Trophoblast cell (in vitro differentiated cells and primary cell): Measurements from ENCODE around the gene NDFIP1.

Experiments
- DNase-seq, 2 donors: peaks; one replicate each; pipeline ENCODE4 v3.0.0-alpha.2; 2016
- H2AFZ ChIP-seq: 2 replicates; pipeline ENCODE4 v1.6.1; 2013; ENCODE audit warnings: low read length, moderate library complexity, mild to moderate bottlenecking; ENCODE audit not compliant: insufficient read depth, poor library complexity
- H2AK5ac ChIP-seq: 2 replicates; pipeline ENCODE4 v1.6.1; 2013; ENCODE audit warnings: mild to moderate bottlenecking, low read length
- H2BK120ac ChIP-seq: 2 replicates; pipeline ENCODE4 v1.6.1; 2013; ENCODE audit warnings: low read length, mild to moderate bottlenecking, moderate library complexity; ENCODE audit not compliant: insufficient read depth, poor library complexity
- H2BK12ac ChIP-seq: 2 replicates; pipeline ENCODE4 v1.6.1; 2013; ENCODE audit warnings: mild to moderate bottlenecking, low read length, moderate library complexity
- H2BK5ac ChIP-seq: 2 replicates; pipeline ENCODE4 v1.6.1; 2013; ENCODE audit warnings: low read length, low read depth, moderate library complexity, mild to moderate bottlenecking; ENCODE audit not compliant: poor library complexity
- H3K14ac ChIP-seq: 2 replicates; pipeline ENCODE4 v1.6.1; 2013; ENCODE audit warnings: mild to moderate bottlenecking, low read length
- H3K18ac ChIP-seq: 2 replicates; pipeline ENCODE4 v1.6.1; 2013; ENCODE audit warnings: mild to moderate bottlenecking, low read length
- H3K23ac ChIP-seq: 2 replicates; pipeline ENCODE4 v1.6.1; 2013; ENCODE audit warnings: low read length
- H3K27ac ChIP-seq: 2 replicates; pipeline ENCODE4 v1.5.1; 2013; ENCODE audit warnings: low read depth, mild to moderate bottlenecking, inconsistent platforms, low read length, moderate library complexity
- H3K27me3 ChIP-seq: 2 replicates; pipeline ENCODE4 v1.6.1; 2013; ENCODE audit warnings: inconsistent platforms, mild to moderate bottlenecking, low read length, moderate library complexity; ENCODE audit not compliant: insufficient read depth
- H3K36me3 ChIP-seq, 2 experiments: 1 replicate in 1 of 2; 2 replicates in 1 of 2; pipeline ENCODE4 v1.6.1; 2013; ENCODE audit warnings: low read length in 2 of 2, mild to moderate bottlenecking in 2 of 2, moderate library complexity in 1 of 2; ENCODE audit not compliant: insufficient read depth in 2 of 2, control insufficient read depth in 1 of 2
- H3K4ac ChIP-seq: 2 replicates; pipeline ENCODE4 v1.6.1; 2013; ENCODE audit warnings: low read depth, mild to moderate bottlenecking, low read length, moderate library complexity
- H3K4me1 ChIP-seq, 2 experiments: 1 replicate in 1 of 2; 2 replicates in 1 of 2; pipeline ENCODE4 v1.6.1; 2013; ENCODE audit warnings: low read length in 2 of 2, mild to moderate bottlenecking in 2 of 2, moderate library complexity in 1 of 2; ENCODE audit not compliant: insufficient read depth in 2 of 2, control insufficient read depth in 1 of 2
- H3K4me2 ChIP-seq: 2 replicates; pipeline ENCODE4 v1.6.1; 2013; ENCODE audit warnings: inconsistent platforms, mild to moderate bottlenecking, low read length, moderate library complexity
- H3K4me3 ChIP-seq: 2 replicates; pipeline ENCODE4 v1.5.1; 2013; ENCODE audit warnings: mild to moderate bottlenecking, low read depth, low read length, inconsistent platforms
- H3K79me1 ChIP-seq: one replicate; pipeline ENCODE4 v1.6.1; 2013; ENCODE audit warnings: low read length
- H3K79me2 ChIP-seq: 2 replicates; pipeline ENCODE4 v1.6.1; 2013; ENCODE audit warnings: low read length, mild to moderate bottlenecking; ENCODE audit not compliant: control insufficient read depth, insufficient read depth, poor library complexity
- H3K9ac ChIP-seq: 2 replicates; pipeline ENCODE4 v1.6.1; 2013; ENCODE audit warnings: mild to moderate bottlenecking, low read length
- H3K9me3 ChIP-seq: 2 replicates; pipeline ENCODE4 v1.6.1; 2013; ENCODE audit warnings: low read depth, mild to moderate bottlenecking, control low read depth, inconsistent platforms, low read length; ENCODE audit not compliant: insufficient read depth
- H4K12ac ChIP-seq: 2 replicates; pipeline ENCODE4 v1.6.1; 2013; ENCODE audit warnings: low read depth, mild to moderate bottlenecking, low read length, moderate library complexity
- H4K8ac ChIP-seq: 2 replicates; pipeline ENCODE4 v1.6.1; 2013; ENCODE audit warnings: low read depth, mild to moderate bottlenecking, low read length, moderate library complexity
- H4K91ac ChIP-seq: one replicate; pipeline ENCODE4 v1.6.1; 2013; ENCODE audit warnings: low read depth, mild to moderate bottlenecking, low read length, moderate library complexity
- WGBS: extraction: QIAGEN DNeasy Blood & Tissue Kit; methylation state at CpG from one replicate; pipeline ENCODE4 v1.1.7; 2013; ENCODE audit warnings: missing lambda C conversion rate; ENCODE audit not compliant: insufficient read length, insufficient coverage; ENCODE audit errors: extremely low coverage; 5-methylcytosine and 5-hydroxymethylcytosine counted together

The NDFIP1 gene

GRCh38 chr5:142143878-142144277 is 35.3 kb downstream of the NDFIP1 start:
- no peaks in the 10 kb centered on the region for H3K27me3 ChIP-seq
- H4K12ac ChIP-seq: no peak overlapping the region
- no CpG with 5 or more reads among the region's 3 CpGs for WGBS
- H3K27ac ChIP-seq: no peak overlapping the region
- no peak overlapping the region for H2BK5ac ChIP-seq
- no peaks in the 10 kb centered on the region for H3K9me3 ChIP-seq
- DNase-seq: peak in 1 of 2 donors; percentile 62
- no peak overlapping the region for H4K91ac ChIP-seq
- H2AFZ ChIP-seq: no peak overlapping the region
- H3K18ac ChIP-seq: no peak overlapping the region
- no peak overlapping the region for H3K4me2 ChIP-seq
- no peak overlapping the region for H3K4ac ChIP-seq
- no peak overlapping the region for H3K4me3 ChIP-seq
- no peak overlapping the region for H3K14ac ChIP-seq
- H2BK120ac ChIP-seq: no peak overlapping the region
- no peak overlapping the region for H3K9ac ChIP-seq
- H2BK12ac ChIP-seq: no peak overlapping the region
- H3K4me1 ChIP-seq: no peaks in the 10 kb centered on the region
- H2AK5ac ChIP-seq: no peak overlapping the region
- H4K8ac ChIP-seq: no peak overlapping the region
- peaks cover 2 to 12% of the 10 kb centered on the region in 2 experiments for H3K36me3 ChIP-seq
- H3K79me2 ChIP-seq: no peaks in the 10 kb centered on the region
- H3K79me1 ChIP-seq: no peaks in the 10 kb centered on the region
- H3K23ac ChIP-seq: no peak overlapping the region

GRCh38 chr5:142145106-142145900 is 36.7 kb downstream of the NDFIP1 start:
- H2AFZ ChIP-seq: no peak overlapping the region
- H3K27ac ChIP-seq: no peak overlapping the region
- no peak overlapping the region for H4K91ac ChIP-seq
- H4K8ac ChIP-seq: no peak overlapping the region
- H3K18ac ChIP-seq: no peak overlapping the region
- no peaks in the 10 kb centered on the region for H3K4me1 ChIP-seq
- H3K23ac ChIP-seq: no peak overlapping the region
- H3K4ac ChIP-seq: no peak overlapping the region
- no peak overlapping the region for H3K9ac ChIP-seq
- H3K27me3 ChIP-seq: no peaks in the 10 kb centered on the region
- H3K9me3 ChIP-seq: no peaks in the 10 kb centered on the region
- H2AK5ac ChIP-seq: no peak overlapping the region
- no peak overlapping the region for H2BK5ac ChIP-seq
- H2BK12ac ChIP-seq: no peak overlapping the region
- H3K36me3 ChIP-seq: peaks cover 2 to 12% of the 10 kb centered on the region in 2 experiments
- H3K79me1 ChIP-seq: no peaks in the 10 kb centered on the region
- H4K12ac ChIP-seq: no peak overlapping the region
- peak; percentile 66 to 78 for DNase-seq
- no peak overlapping the region for H3K4me2 ChIP-seq
- no peaks in the 10 kb centered on the region for H3K79me2 ChIP-seq
- H2BK120ac ChIP-seq: no peak overlapping the region
- no peak overlapping the region for H3K14ac ChIP-seq
- no peak overlapping the region for H3K4me3 ChIP-seq
- no CpG with 5 or more reads among the region's 4 CpGs for WGBS

GRCh38 chr5:142149363-142149762 is 40.8 kb downstream of the NDFIP1 start:
- no peak overlapping the region for H3K23ac ChIP-seq
- no peaks in the 10 kb centered on the region for H3K9me3 ChIP-seq
- H2BK5ac ChIP-seq: no peak overlapping the region
- no peak overlapping the region for H3K18ac ChIP-seq
- no peak overlapping the region for H3K14ac ChIP-seq
- H4K12ac ChIP-seq: no peak overlapping the region
- H2AK5ac ChIP-seq: no peak overlapping the region
- no peak overlapping the region for H3K4me2 ChIP-seq
- H3K36me3 ChIP-seq: peaks cover 0 to 7% of the 10 kb centered on the region in 2 experiments
- no peak overlapping the region for H2BK12ac ChIP-seq
- no peak overlapping the region for H4K91ac ChIP-seq
- no peaks in the 10 kb centered on the region for H3K79me2 ChIP-seq
- no peak overlapping the region for H2BK120ac ChIP-seq
- H3K27me3 ChIP-seq: no peaks in the 10 kb centered on the region
- DNase-seq: no peak
- H3K79me1 ChIP-seq: no peaks in the 10 kb centered on the region
- H3K4me1 ChIP-seq: no peaks in the 10 kb centered on the region
- H3K27ac ChIP-seq: no peak overlapping the region
- no peak overlapping the region for H2AFZ ChIP-seq
- WGBS: no CpG with 5 or more reads among the region's 1 CpG
- no peak overlapping the region for H3K4ac ChIP-seq
- no peak overlapping the region for H3K9ac ChIP-seq
- H3K4me3 ChIP-seq: no peak overlapping the region
- no peak overlapping the region for H4K8ac ChIP-seq

- Histone ChIP-seq H4K91ac (no peak overlapping the region), H2AK5ac (no peak overlapping the region), H4K12ac (no peak overlapping the region), H3K79me2 (no peaks in the 10 kb centered on the region), H3K4ac (no peak overlapping the region), H3K4me3 (no peak overlapping the region), H3K4me2 (no peak overlapping the region), H2BK12ac (no peak overlapping the region), H4K8ac (no peak overlapping the region), H3K36me3 (peaks cover 0 to 2% of the 10 kb centered on the region in 2 experiments), H3K18ac (no peak overlapping the region), H2BK5ac (no peak overlapping the region), H3K9me3 (no peaks in the 10 kb centered on the region), H3K27me3 (no peaks in the 10 kb centered on the region), H3K4me1 (no peaks in the 10 kb centered on the region), H2AFZ (no peak overlapping the region), H3K9ac (no peak overlapping the region), H3K14ac (no peak overlapping the region), H3K79me1 (no peaks in the 10 kb centered on the region), H3K23ac (no peak overlapping the region), H2BK120ac (no peak overlapping the region), H3K27ac (no peak overlapping the region)
- no peak for DNase-seq
- no CpG with 5 or more reads among the region's 8 CpGs for WGBS
Observed at GRCh38 chr5:142150431-142150830, 41.9 kb downstream of the NDFIP1 start.
